Adipocyte (in vitro differentiated cells): Measurements from ENCODE around the gene RSAD2.

ENCODE experiments used
- DNase-seq: peaks from one replicate; pipeline ENCODE4 v3.0.0-alpha.2; 2015; ENCODE audit warnings: low read depth
- H3K27me3 ChIP-seq: replicated peaks from 2 replicates; pipeline ENCODE4 v1.7.0; 2013; ENCODE audit warnings: mild to moderate bottlenecking, low read length, moderate library complexity; ENCODE audit not compliant: control insufficient read depth, insufficient read depth
- H3K36me3 ChIP-seq: 2 replicates; pipeline ENCODE4 v1.7.0; 2013; ENCODE audit warnings: low read length, mild to moderate bottlenecking, moderate library complexity; ENCODE audit not compliant: control insufficient read depth, insufficient read depth, severe bottlenecking
- H3K4me1 ChIP-seq: 2 replicates; pipeline ENCODE4 v1.7.0; 2013; ENCODE audit warnings: mild to moderate bottlenecking, low read length, moderate library complexity; ENCODE audit not compliant: control insufficient read depth, insufficient read depth
- H3K4me3 ChIP-seq: 2 replicates; pipeline ENCODE4 v1.7.0; 2013; ENCODE audit warnings: mild to moderate bottlenecking, low read length, moderate library complexity
- H3K9ac ChIP-seq: 2 replicates; pipeline ENCODE4 v1.7.0; 2013; ENCODE audit warnings: mild to moderate bottlenecking, low read length, moderate library complexity
- H3K9me3 ChIP-seq: 2 replicates; pipeline ENCODE4 v1.7.0; 2013; ENCODE audit warnings: mild to moderate bottlenecking, low read length, moderate library complexity; ENCODE audit not compliant: control insufficient read depth

RSAD2 gene

GRCh38 chr2:6920743-6921064 lies 43.1 kb downstream of the RSAD2 start:
- H3K9ac ChIP-seq = no peak overlapping the region
- DNase-seq = no peak
- no peaks in the 10 kb centered on the region for H3K9me3 ChIP-seq
- H3K36me3 ChIP-seq = no peaks in the 10 kb centered on the region
- no peaks in the 10 kb centered on the region for H3K27me3 ChIP-seq
- no peaks in the 10 kb centered on the region for H3K4me1 ChIP-seq
- no peak overlapping the region for H3K4me3 ChIP-seq

DNA sequence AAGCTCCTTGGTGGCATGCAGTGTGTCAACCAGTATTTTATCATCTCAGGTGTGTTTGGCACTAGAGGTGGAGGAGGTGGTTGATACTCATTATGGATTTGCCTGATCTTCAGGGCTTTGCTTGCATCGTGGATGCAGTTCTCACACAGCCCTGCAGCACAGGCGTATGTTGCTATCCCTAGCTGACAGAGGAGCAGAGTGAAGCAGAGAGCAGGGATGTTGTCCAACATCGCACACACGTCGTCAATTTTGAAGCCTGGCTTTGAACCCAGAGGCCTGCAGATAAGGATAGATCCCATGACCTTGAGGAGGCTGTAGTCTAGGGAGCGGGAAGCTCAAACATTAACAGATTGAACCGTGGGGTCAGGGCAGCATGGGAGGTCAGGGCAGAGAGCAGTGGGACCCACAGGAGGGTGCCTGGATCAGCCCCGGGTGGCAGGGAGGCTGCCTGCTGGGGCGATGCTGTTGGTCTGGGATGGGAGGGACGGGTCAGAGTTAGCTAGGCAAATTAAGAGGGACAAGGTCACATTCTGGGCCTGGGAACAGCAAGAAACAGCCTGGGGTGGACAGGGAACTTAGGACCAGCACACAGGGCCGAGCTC lies 43.8 kb downstream of the RSAD2 start:
- Histone ChIP-seq H3K36me3 (no peaks in the 10 kb centered on the region), H3K9ac (no peak overlapping the region), H3K27me3 (no peaks in the 10 kb centered on the region), H3K4me1 (no peaks in the 10 kb centered on the region), H3K9me3 (no peaks in the 10 kb centered on the region), H3K4me3 (no peak overlapping the region)
- no peak for DNase-seq

GRCh38 chr2:6922201-6922656 lies 44.7 kb downstream of the RSAD2 start:
- H3K4me3 ChIP-seq = no peak overlapping the region
- DNase-seq = no peak
- H3K9me3 ChIP-seq = no peaks in the 10 kb centered on the region
- no peaks in the 10 kb centered on the region for H3K27me3 ChIP-seq
- no peak overlapping the region for H3K9ac ChIP-seq
- H3K36me3 ChIP-seq = no peaks in the 10 kb centered on the region
- H3K4me1 ChIP-seq = peaks cover 6% of the 10 kb centered on the region

DNA sequence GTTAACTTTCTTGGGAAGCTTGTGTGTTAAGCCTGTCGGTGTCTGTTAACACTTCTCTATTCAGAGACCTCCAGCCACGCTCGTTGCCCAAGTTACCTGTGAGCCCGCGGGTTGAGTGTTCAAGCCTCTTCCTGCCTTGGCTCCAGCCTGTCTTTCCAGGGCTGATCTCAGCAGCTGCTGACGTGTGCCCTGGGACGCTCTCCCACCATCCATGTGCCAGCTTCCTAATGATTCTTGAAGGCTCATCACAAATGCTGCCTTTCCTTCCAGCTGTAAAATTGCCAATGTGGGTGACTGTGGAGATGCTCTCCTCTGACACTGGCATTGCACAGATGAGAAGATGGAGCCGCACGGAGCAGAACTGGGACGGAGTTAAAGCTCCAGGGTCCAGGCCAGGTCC lies 45.7 kb downstream of the RSAD2 start:
- no peak for DNase-seq
- H3K36me3 ChIP-seq = no peaks in the 10 kb centered on the region
- no peak overlapping the region for H3K4me3 ChIP-seq
- H3K27me3 ChIP-seq = no peaks in the 10 kb centered on the region
- no peaks in the 10 kb centered on the region for H3K9me3 ChIP-seq
- H3K4me1 ChIP-seq = peaks cover 9% of the 10 kb centered on the region
- H3K9ac ChIP-seq = no peak overlapping the region

GRCh38 chr2:6924101-6924923 lies 46.7 kb downstream of the RSAD2 start:
- Histone ChIP-seq H3K4me3 (no peak overlapping the region), H3K27me3 (no peaks in the 10 kb centered on the region), H3K36me3 (no peaks in the 10 kb centered on the region), H3K9ac (no peak overlapping the region), H3K4me1 (peaks cover 9% of the 10 kb centered on the region), H3K9me3 (no peaks in the 10 kb centered on the region)
- DNase-seq = no peak

DNA sequence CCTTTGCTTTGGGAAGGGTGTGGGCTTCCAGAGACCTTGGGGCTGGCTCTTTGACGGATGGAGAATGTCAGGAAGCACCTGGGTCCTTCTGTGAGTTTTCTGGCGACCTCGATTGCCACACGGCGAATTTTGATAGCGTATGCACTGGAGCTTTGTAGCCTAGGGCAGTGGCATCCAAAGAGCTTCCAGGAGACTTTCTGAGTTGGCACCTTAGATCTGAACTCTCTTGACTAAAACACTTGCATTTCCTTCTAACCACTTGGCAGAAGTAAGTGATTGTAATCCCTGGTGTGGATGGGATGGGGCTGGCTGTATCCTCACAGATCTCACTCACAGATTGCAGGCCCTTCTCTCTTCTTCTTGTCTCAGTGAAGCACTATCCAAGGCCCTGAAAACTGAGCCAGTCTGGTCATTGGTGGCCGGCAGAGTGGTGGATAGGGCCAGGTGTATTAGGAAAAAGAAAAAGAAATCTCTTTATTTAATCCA lies 47.4 kb downstream of the RSAD2 start:
- Histone ChIP-seq H3K4me3 (no peak overlapping the region), H3K9me3 (no peaks in the 10 kb centered on the region), H3K27me3 (no peaks in the 10 kb centered on the region), H3K9ac (no peak overlapping the region), H3K36me3 (no peaks in the 10 kb centered on the region), H3K4me1 (peaks cover 9% of the 10 kb centered on the region)
- DNase-seq = no peak

DNA sequence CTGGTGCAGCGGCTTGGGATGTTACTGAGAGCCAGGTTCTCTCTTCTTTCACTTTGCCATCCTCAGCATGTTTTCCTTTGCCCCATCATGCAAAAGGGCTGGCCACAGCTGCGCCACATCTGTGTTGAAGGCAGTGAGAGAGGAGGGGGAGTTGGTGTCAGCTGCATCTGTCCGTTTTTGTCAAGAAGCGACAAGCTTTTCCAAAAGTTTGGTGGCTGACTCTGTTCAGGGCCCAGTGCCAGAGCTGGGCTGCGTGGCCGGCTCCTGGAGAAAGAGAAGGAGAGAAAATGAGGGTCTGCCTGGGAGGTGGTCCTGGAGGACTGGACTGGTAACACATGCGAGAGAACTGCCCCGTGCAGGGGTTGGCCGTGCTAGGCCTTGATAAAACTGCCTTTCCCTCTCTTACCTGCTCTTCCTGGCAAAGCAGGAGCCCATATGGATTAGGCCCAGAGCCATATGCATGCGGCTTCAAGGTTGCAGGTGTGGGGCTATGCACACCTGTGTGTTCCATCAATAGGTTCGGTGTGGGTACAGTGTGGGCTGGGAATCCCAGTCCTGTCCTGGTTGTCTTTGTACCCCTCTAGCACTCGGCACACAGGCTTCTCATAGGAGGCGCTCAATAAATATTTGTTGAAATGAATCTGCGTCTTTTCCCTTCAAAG lies 48.6 kb downstream of the RSAD2 start:
- Histone ChIP-seq H3K36me3 (no peaks in the 10 kb centered on the region), H3K4me1 (peaks cover 9% of the 10 kb centered on the region), H3K9me3 (no peaks in the 10 kb centered on the region), H3K4me3 (no peak overlapping the region), H3K9ac (no peak overlapping the region), H3K27me3 (no peaks in the 10 kb centered on the region)
- no peak for DNase-seq

- Histone ChIP-seq H3K4me3 (no peak overlapping the region), H3K36me3 (no peaks in the 10 kb centered on the region), H3K9me3 (no peaks in the 10 kb centered on the region), H3K27me3 (no peaks in the 10 kb centered on the region), H3K9ac (no peak overlapping the region), H3K4me1 (peaks cover 9% of the 10 kb centered on the region)
- DNase-seq = no peak
These were observed 49.6 kb downstream of the RSAD2 start for GRCh38 chr2:6927186-6927585.

GRCh38 chr2:6927753-6928152 lies 50.2 kb downstream of the RSAD2 start:
- Histone ChIP-seq H3K4me3 (no peak overlapping the region), H3K4me1 (peaks cover 9% of the 10 kb centered on the region)

GRCh38 chr2:6928452-6928851 lies 50.9 kb downstream of the RSAD2 start:
- no peak for DNase-seq

More at GRCh38 chr2:6927753-6928152, 50.2 kb downstream of the RSAD2 start:
- Histone ChIP-seq H3K9ac (no peak overlapping the region), H3K9me3 (no peaks in the 10 kb centered on the region), H3K36me3 (no peaks in the 10 kb centered on the region), H3K27me3 (no peaks in the 10 kb centered on the region)
- no peak for DNase-seq

GRCh38 chr2:6929196-6929819 lies 51.7 kb downstream of the RSAD2 start:
- Histone ChIP-seq H3K9ac (no peak overlapping the region), H3K9me3 (no peaks in the 10 kb centered on the region), H3K4me1 (peaks cover 9% of the 10 kb centered on the region), H3K27me3 (no peaks in the 10 kb centered on the region), H3K4me3 (no peak overlapping the region), H3K36me3 (no peaks in the 10 kb centered on the region)
- peak; percentile 29 for DNase-seq

More at GRCh38 chr2:6928452-6928851, 50.9 kb downstream of the RSAD2 start:
- Histone ChIP-seq H3K27me3 (no peaks in the 10 kb centered on the region), H3K4me1 (peaks cover 9% of the 10 kb centered on the region), H3K9ac (no peak overlapping the region), H3K9me3 (no peaks in the 10 kb centered on the region), H3K4me3 (no peak overlapping the region), H3K36me3 (no peaks in the 10 kb centered on the region)
